ENCODE measurements around the gene PAPPA. TPM values are rescaled to one million over a fixed set of nuclear protein-coding genes. Genes with fewer than 3 reads are reported as not detected.

PAPPA gene
- total RNA-seq, 1 experiment from 2014 or later: 3.9 TPM

DNA sequence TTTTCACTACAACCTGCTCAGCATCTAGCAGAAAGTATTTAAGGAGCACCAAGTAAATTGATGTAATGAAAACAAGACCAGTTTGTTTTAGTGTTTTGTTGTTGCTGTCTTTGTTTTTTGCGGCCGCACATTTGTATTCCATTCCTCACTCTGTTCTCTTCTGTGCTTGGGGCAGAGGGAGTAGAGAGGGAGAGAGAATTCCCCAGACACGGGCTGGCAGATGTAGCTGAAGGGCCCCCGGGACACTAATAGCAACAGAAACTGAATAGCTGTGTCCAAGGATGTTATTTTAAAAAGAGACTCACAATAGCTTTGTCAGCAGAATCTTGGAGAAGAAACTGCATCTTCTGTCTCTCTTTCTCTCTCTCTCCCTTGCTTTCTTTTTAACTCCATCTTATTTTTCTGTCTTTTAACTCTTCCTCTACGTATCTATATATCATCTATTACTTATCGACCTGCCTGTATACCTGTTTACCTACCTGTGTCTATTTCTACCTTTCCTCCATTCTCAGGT is 145.3 kb downstream of the PAPPA start:
- H3K36me3 ChIP-seq (ENCODE audit: low read depth): no peaks in the 10 kb centered on the region
- H2AFZ ChIP-seq: no peak overlapping the region
- H3K79me2 ChIP-seq (ENCODE audit: low read depth): no peaks in the 10 kb centered on the region
- no peaks in the 10 kb centered on the region for H3K9me2 ChIP-seq (ENCODE audit: insufficient read depth)
- ChIA-PET CTCF (interaction anchor here (0.6 kb wide), 3 partner anchors 43 to 418 kb away, joined by 3 to 7 read pairs (median 7); no protein-coding TSS in a partner anchor), POLR2A (ENCODE audit: unreplicated experiment) (interaction anchor here (0.5 kb wide), 1 partner anchor 39 kb away, joined by 3 read pairs; no protein-coding TSS in a partner anchor)
- BruUV-seq (replicated peaks): no TSS peak
- no peak overlapping the region for H3K27ac ChIP-seq
- no peak for DNase-seq
- no peaks in the 10 kb centered on the region for H4K20me1 ChIP-seq (ENCODE audit: insufficient read depth)
- no peaks in the 10 kb centered on the region for H3K27me3 ChIP-seq (ENCODE audit: insufficient read depth, low read depth)
- H3K4me1 ChIP-seq (replicated peaks; ENCODE audit: insufficient read depth): no peaks in the 10 kb centered on the region
- H3K4me3 ChIP-seq: no peak overlapping the region
- no peaks in the 10 kb centered on the region for H3F3A ChIP-seq (ENCODE audit: insufficient read depth, low read depth)
- TF ChIP-seq EZH2 (IDR thresholded peaks at IDR 0.05; ENCODE audit: low read depth): no peak
- TF ChIP-seq, protein P1, sequence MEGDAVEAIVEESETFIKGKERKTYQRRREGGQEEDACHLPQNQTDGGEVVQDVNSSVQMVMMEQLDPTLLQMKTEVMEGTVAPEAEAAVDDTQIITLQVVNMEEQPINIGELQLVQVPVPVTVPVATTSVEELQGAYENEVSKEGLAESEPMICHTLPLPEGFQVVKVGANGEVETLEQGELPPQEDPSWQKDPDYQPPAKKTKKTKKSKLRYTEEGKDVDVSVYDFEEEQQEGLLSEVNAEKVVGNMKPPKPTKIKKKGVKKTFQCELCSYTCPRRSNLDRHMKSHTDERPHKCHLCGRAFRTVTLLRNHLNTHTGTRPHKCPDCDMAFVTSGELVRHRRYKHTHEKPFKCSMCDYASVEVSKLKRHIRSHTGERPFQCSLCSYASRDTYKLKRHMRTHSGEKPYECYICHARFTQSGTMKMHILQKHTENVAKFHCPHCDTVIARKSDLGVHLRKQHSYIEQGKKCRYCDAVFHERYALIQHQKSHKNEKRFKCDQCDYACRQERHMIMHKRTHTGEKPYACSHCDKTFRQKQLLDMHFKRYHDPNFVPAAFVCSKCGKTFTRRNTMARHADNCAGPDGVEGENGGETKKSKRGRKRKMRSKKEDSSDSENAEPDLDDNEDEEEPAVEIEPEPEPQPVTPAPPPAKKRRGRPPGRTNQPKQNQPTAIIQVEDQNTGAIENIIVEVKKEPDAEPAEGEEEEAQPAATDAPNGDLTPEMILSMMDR (conservative IDR thresholded peaks at IDR 0.05): no peak
- no peak overlapping the region for H3K4me2 ChIP-seq
- H3K9me3 ChIP-seq (ENCODE audit: insufficient read depth, low read depth): no peaks in the 10 kb centered on the region
- intact Hi-C loops (cut with micrococcal nuclease; ENCODE audit: unreplicated experiment): loop anchor here (10.0 kb wide), 1 partner anchor 64 kb away; no protein-coding TSS in a partner anchor

GRCh38 chr9:116300360-116300870 is 146.8 kb downstream of the PAPPA start:
- ChIA-PET POLR2A (ENCODE audit: unreplicated experiment) (no interaction called here), CTCF (no interaction called here)
- no peak overlapping the region for H2AFZ ChIP-seq
- no peaks in the 10 kb centered on the region for H3K4me1 ChIP-seq (replicated peaks; ENCODE audit: insufficient read depth)
- H3K27me3 ChIP-seq (ENCODE audit: insufficient read depth, low read depth): no peaks in the 10 kb centered on the region
- TF ChIP-seq, protein P1 (conservative IDR thresholded peaks at IDR 0.05): no peak
- no peak for TF ChIP-seq EZH2 (IDR thresholded peaks at IDR 0.05; ENCODE audit: low read depth)
- no peak overlapping the region for H3K27ac ChIP-seq
- no peak overlapping the region for H3K4me2 ChIP-seq
- no peak for DNase-seq
- H4K20me1 ChIP-seq (ENCODE audit: insufficient read depth): no peaks in the 10 kb centered on the region
- intact Hi-C loops (cut with micrococcal nuclease; ENCODE audit: unreplicated experiment): no loop called here
- H3K9me2 ChIP-seq (ENCODE audit: insufficient read depth): no peaks in the 10 kb centered on the region
- no peak overlapping the region for H3K4me3 ChIP-seq
- no peaks in the 10 kb centered on the region for H3K9me3 ChIP-seq (ENCODE audit: insufficient read depth, low read depth)
- BruUV-seq (replicated peaks): no TSS peak
- H3F3A ChIP-seq (ENCODE audit: insufficient read depth, low read depth): no peaks in the 10 kb centered on the region
- no peaks in the 10 kb centered on the region for H3K79me2 ChIP-seq (ENCODE audit: low read depth)
- H3K36me3 ChIP-seq (ENCODE audit: low read depth): no peaks in the 10 kb centered on the region

DNA sequence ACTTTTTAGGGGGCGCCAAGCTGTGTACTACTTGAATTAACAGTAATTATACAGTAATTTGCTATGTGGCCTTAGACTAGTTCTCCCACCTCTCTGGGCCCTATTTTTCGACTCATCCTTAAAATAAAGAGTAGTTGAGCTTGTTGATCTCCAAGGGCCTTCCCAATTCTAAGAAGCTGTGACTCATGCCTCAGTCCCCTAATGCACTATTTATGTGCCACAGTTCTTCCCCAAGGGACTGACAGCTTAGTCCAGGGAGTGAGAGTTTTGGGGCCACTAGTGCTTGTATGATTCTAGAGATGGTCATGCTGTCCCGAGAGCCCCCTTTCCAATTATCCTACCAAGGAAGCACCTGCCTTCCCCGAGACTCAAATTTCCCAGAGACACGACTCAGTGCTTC is 149.7 kb downstream of the PAPPA start:
- no peaks in the 10 kb centered on the region for H3K36me3 ChIP-seq (ENCODE audit: low read depth)
- no peak for DNase-seq
- H3K27me3 ChIP-seq (ENCODE audit: insufficient read depth, low read depth): no peaks in the 10 kb centered on the region
- no peak overlapping the region for H3K4me3 ChIP-seq
- H4K20me1 ChIP-seq (ENCODE audit: insufficient read depth): no peaks in the 10 kb centered on the region
- no peaks in the 10 kb centered on the region for H3K79me2 ChIP-seq (ENCODE audit: low read depth)
- POLR2A ChIA-PET (ENCODE audit: unreplicated experiment): no interaction called here
- no peak overlapping the region for H2AFZ ChIP-seq
- CTCF ChIA-PET: no interaction called here
- intact Hi-C loops (cut with micrococcal nuclease; ENCODE audit: unreplicated experiment): no loop called here
- TF ChIP-seq, protein P1 (conservative IDR thresholded peaks at IDR 0.05): no peak
- no peak for TF ChIP-seq EZH2 (IDR thresholded peaks at IDR 0.05; ENCODE audit: low read depth)
- BruUV-seq (replicated peaks): no TSS peak
- no peaks in the 10 kb centered on the region for H3F3A ChIP-seq (ENCODE audit: insufficient read depth, low read depth)
- no peaks in the 10 kb centered on the region for H3K4me1 ChIP-seq (replicated peaks; ENCODE audit: insufficient read depth)
- H3K9me3 ChIP-seq (ENCODE audit: insufficient read depth, low read depth): no peaks in the 10 kb centered on the region
- no peak overlapping the region for H3K27ac ChIP-seq
- no peak overlapping the region for H3K4me2 ChIP-seq
- no peaks in the 10 kb centered on the region for H3K9me2 ChIP-seq (ENCODE audit: insufficient read depth)

All from PC-9 (cell line).